Measurements from ENCODE around the gene ZMYND10.

GRCh38 chr3:50297384-50297775 lies 48.2 kb downstream of the ZMYND10 start:
- TF ChIP-seq CTCF (IDR thresholded peaks at IDR 0.05 in 4 of 5, conservative IDR thresholded peaks at IDR 0.05 in 1 of 5): no peak
- no peak for TF ChIP-seq POLR2A (IDR thresholded peaks at IDR 0.05)

Measured in gastrocnemius medialis (tissue), 4 donors.